GM18526 (cell line): ENCODE data around the gene C2orf80.

Experiments
- POLR2A ChIP-seq: IDR thresholded peaks from 3 replicates; pipeline ENCODE4 v1.6.1; 2011; ENCODE audit not compliant: insufficient read length; ENCODE audit errors: extremely low read depth

C2orf80 gene

DNA sequence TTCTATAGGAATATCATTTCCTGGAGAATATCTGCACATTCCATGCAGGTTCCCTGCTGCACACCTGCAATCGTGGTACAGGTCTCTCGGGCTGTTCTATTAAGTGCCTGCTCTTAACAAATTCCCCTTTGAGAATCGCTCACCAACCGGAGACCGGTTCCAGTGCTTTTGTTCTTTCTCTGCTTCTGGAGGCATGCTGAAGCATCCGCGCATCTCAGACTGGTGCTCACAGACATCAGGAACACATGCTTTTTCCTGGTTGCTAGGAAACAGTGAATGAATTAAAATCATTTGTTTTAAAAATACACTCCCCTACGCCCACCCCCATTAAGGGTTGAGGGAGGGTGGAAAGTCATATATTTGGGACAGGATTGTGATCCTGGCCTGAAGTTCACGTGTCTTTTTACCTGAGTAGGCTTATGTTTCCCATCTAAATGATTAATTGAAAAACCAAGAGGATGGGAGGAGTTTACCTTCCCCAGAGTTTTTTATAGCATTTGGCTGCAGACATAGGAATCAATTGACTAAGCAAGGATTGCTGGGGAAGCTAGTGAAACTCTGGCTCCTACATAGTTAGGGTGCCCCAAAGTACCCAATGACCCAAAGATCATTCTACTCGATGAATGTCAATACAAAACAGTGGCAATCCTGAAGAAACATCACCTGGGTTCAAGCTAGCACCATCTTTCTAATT is at the start of gene C2orf80:
Gene C2orf80 (minus strand): TSS at position 221 of the 694 bp plus-strand sequence. CDS start 3,044 bp downstream, outside the sequence.
- no peak for TF ChIP-seq POLR2A

DNA sequence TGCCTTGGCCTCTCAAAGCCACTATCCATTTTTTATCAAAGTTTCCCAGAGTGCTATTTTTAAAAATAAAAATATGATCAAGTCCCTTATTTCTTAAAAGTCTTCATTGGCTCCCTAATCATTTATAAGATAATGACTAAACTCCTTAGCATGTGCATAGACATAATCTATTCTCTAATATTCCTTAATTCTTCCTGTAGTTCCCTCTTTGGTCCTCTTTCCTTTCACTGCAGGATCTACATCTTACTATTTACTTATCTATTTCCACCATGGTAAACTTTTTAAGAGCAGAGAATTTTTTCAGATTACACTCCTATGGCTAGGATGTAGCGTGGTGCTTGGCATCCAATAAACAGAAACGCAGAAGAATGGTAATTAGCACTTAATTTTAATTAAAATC is 46.0 kb upstream of the C2orf80 start:
- no peak for TF ChIP-seq POLR2A

DNA sequence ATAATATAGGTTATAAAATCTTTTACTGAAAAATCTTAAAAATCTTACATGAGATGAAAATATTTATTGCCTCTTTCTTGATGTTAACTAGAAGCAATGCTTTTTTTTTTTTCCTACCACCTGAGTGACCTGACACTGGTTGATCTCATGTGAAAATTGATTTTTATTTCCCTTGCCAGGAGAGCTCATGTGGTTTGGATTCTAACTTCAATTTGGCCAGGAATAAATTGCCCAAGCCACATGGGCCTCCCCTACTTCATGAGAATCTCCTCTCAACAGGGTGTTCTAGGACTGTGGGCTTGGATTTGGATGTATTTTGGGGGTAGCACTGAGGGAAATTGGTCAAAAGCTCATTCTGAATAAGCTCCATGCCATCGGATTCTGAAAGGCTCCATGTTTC is 45.0 kb upstream of the C2orf80 start:
- TF ChIP-seq POLR2A, result no peak

DNA sequence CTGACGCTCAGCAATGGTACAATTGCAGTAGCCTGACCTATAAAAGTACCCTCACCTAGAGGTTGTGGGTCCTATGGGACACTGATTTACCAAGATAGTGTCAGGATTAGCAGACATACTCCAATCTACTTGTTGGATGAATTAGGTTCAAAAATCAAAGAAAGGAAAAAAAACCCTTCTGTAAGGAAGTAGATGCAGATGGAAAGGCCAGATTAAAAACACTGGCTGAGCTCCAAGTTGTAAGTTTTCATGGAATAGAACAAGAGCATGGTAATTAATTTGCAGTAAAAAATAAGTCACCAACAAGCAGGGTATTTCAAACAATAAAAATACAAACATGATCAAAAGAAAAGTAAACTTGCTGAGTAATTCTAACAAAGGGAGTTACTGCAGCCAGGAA is 38.6 kb upstream of the C2orf80 start:
- no peak for TF ChIP-seq POLR2A

DNA sequence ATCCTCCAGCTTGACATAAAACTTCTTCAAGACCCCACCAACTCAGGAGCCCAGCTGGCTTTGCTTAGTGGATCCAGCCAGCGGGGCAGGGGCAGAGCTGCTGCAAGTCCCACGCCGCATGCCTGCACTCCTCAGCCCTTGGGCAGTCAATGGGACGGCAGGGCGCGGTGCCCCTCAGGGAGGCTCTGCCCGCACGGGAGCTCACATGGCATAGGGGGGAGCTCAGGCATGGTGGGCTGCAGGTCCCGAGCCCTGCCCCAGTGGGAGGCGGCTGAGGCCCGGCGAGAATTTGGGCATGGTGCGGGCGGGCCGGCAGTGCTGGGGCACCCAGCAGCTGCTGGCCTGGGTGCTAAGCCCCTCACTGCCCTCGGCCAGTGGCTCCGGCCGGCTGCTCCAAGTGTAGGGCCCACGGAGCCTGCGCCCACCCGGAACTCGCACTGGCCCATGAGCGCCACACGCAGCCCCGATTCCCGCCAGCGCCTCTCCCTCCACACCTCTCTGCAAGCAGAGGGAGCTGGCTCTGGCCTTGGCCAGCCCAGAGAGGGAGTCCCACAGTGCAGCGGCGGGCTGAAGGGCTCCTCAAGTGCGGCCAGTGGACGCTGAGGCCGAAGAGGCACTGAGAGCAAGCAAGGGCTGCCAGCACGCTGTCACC is 37.9 kb upstream of the C2orf80 start:
- no peak for TF ChIP-seq POLR2A

GRCh38 chr2:208224802-208225201 is 35.0 kb upstream of the C2orf80 start:
- no peak for TF ChIP-seq POLR2A

DNA sequence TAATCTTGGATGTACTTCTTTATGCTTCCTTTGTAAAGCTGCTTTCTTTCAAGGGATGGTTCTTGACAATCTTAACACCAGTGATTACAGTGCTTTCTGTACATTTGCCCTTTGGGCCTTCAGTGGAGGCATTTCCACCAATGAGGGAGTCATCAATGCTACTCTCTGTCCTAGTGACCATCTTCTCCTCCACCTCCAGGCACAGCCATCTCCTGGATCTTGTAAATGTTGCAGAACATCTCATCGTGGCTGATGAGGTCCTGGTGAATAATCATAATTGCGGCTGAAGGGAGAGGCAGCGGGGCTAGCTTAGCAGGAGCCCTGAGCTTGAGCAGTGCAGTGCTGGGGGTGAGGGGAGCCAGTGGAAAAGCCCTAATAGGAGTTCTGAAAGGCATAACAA is 32.5 kb upstream of the C2orf80 start:
- TF ChIP-seq POLR2A, result no peak

DNA sequence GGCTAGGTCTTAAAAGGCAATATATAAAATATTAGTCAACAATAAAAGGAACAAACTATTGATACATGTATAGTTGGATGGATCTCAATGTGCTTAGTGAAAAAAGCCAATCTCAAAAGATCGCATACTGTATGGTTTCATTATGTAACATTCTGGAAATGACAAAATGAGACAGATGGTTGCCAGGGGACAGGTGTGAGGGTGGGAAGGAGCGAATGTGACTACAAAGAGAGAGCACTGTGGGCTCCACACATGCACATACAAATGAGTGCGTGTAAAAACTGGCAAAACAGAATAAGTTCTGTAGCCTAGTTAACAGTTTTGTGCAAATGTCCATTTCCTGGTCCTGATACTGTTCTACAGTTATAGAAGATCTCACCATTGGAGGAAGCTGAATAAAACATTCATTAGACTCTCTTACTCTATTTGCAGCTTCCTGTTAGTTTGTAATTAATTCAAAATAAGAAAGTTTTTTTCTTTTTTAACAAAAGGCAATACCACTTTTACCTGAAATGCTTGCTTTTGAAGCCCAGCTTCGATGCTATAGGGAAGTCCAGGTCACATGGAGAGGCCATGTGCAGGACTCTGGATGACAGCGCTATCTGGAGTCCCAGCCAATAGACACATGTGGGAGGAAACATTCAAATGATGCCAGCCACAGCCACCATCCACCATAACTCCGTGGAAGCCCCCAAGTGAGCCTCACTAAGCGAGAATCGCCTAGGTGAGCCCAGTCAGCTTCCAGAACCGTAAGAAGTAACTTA is 21.0 kb upstream of the C2orf80 start:
- TF ChIP-seq POLR2A, result no peak

- no peak for TF ChIP-seq POLR2A
Observed at GRCh38 chr2:208208335-208209085, 18.7 kb upstream of the C2orf80 start.

- no peak for TF ChIP-seq POLR2A
Observed at GRCh38 chr2:208207769-208208168, 17.9 kb upstream of the C2orf80 start.

DNA sequence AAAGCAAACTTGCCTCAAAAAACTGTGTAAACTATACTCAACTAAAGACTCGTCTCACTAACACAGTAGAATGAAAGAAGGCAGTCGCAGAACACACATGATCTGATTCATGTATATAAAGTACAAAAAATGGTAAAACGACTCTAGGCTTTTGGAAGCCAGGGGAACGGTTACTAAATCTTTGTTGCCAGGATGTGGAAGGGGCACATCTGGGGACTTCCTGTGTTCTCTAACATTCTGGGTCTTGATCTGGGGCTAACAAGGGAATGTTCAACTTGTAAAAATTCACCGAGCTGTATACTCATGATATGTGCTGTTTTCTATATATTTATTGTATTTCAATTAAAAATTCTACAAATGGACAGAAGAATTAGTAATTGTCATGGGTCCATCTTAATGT is 14.3 kb upstream of the C2orf80 start:
- TF ChIP-seq POLR2A, result no peak

DNA sequence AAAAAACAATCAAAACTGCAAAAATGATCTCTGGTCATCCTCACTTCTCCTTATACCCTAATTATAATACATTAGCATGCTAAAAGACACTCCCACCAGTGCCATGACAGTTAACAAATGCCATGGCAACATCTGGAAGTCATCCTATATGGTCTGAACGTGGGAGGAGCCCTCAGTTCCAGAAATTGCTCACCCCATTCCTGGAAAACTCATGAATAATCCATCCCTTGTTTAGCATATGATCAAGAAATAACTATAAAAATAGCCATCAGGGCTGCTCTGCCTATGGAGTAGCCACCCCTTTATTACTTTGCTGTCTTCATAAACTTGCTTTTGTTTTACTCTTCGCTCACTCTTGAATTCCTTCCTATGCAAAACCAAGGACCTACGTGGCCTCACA is 5.7 kb upstream of the C2orf80 start:
- TF ChIP-seq POLR2A, result no peak

- no peak for TF ChIP-seq POLR2A
Observed at GRCh38 chr2:208192611-208193236, 2.9 kb upstream of the C2orf80 start.

DNA sequence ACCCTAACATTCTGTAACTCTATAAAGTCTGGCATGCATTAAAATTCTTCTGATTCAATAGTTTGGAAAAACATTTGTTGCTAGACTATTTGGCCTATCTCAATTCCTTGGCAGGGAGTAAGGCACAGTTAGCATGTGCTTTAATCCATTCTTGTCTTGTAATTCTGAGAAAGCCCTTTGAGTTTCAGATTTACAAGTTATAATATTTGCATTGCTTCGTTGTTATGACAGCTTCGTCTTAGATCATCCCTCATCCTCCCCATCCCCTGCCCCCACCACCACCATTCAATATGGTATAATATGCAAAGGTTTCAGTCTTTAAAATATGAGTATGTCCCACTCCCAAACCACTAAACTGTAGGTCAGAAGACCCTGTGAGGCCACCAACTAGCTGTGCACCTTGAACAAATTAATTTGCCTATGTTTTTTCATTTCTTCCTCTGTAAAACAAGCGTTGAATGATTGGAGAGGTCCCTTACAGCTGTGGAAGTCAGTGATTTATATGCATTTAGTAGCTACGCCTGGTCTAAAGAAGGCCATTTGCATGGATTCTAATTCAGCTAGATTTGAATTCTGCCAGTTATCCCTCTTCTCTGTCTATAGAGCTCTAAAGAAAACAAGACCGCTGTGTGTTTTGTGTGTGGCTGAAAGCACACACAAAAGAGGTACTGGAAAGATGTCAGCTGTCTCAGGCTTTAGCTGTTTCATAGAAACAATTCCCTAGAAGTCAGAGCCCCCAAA is 591 bp downstream of the C2orf80 start:
- TF ChIP-seq POLR2A, result no peak
